OCI-LY1 (cell line): ENCODE results near the gene SLC4A2.

ENCODE experiments used
- H2AFZ ChIP-seq: fragments of 200-600 bp; sonication (generic), shearing (Covaris generic); 2 replicates; pipeline ENCODE4 v1.6.0; 2014; ENCODE audit warnings: antibody characterized with exemption, mild to moderate bottlenecking, low read length
- H3F3A ChIP-seq: fragments of 200-600 bp; sonication (generic), shearing (Covaris generic); 2 replicates; pipeline ENCODE4 v1.6.0; 2014; ENCODE audit warnings: mild to moderate bottlenecking, antibody characterized with exemption, low read length, moderate library complexity; ENCODE audit not compliant: insufficient read depth
- H3K27ac ChIP-seq: fragments of 200-600 bp; sonication (generic); 2 replicates; pipeline ENCODE4 v1.5.1; 2014; ENCODE audit warnings: low read length, mixed run types, mild to moderate bottlenecking, low read depth; ENCODE audit not compliant: poor library complexity, severe bottlenecking
- H3K27me3 ChIP-seq: fragments of 200-600 bp; sonication (generic); 2 replicates; pipeline ENCODE4 v1.6.0; 2014; ENCODE audit warnings: antibody characterized with exemption, mild to moderate bottlenecking, low read length, moderate library complexity; ENCODE audit not compliant: insufficient read depth
- H3K36me3 ChIP-seq: fragments of 200-600 bp; sonication (generic); 2 replicates; pipeline ENCODE4 v1.6.1; 2014; ENCODE audit warnings: mild to moderate bottlenecking, antibody characterized with exemption, low read length, moderate library complexity, mixed read lengths; ENCODE audit not compliant: insufficient read depth
- H3K4me1 ChIP-seq: fragments of 200-600 bp; sonication (generic); 2 replicates; pipeline ENCODE4 v1.5.1; 2014; ENCODE audit warnings: mild to moderate bottlenecking, low read length, moderate library complexity; ENCODE audit not compliant: insufficient read depth, severe bottlenecking
- H3K4me2 ChIP-seq: fragments of 200-600 bp; sonication (generic), shearing (Covaris generic); 2 replicates; pipeline ENCODE4 v1.6.1; 2014; ENCODE audit warnings: low read length
- H3K4me3 ChIP-seq: fragments of 200-600 bp; sonication (generic); 2 replicates; pipeline ENCODE4 v1.5.1; 2014; ENCODE audit warnings: low read length, low read depth, mild to moderate bottlenecking, mixed read lengths; ENCODE audit not compliant: poor library complexity, severe bottlenecking
- H3K79me2 ChIP-seq: fragments of 200-600 bp; shearing (Covaris generic); 2 replicates; pipeline ENCODE4 v1.6.1; 2016; ENCODE audit warnings: mixed run types, low read length, mixed read lengths; ENCODE audit not compliant: insufficient read depth
- H3K9ac ChIP-seq: fragments of 200-600 bp; sonication (generic), shearing (Covaris generic); 2 replicates; pipeline ENCODE4 v1.6.1; 2014; ENCODE audit warnings: mild to moderate bottlenecking, low read length, mixed read lengths
- H3K9me2 ChIP-seq: fragments of 200-600 bp; sonication (generic), shearing (Covaris generic); 2 replicates; pipeline ENCODE4 v1.6.1; 2014; ENCODE audit warnings: low read depth, mild to moderate bottlenecking, low read length, mixed read lengths
- H3K9me3 ChIP-seq: fragments of 200-600 bp; shearing (Covaris generic); 2 replicates; pipeline ENCODE4 v1.6.1; 2014; ENCODE audit warnings: low read length, mixed read lengths
- H4K20me1 ChIP-seq: fragments of 200-600 bp; sonication (generic), shearing (Covaris generic); 2 replicates; pipeline ENCODE4 v1.6.0; 2016; ENCODE audit warnings: mild to moderate bottlenecking, low read length; ENCODE audit not compliant: insufficient read depth
- CTCF ChIP-seq: fragments of 200-600 bp; sonication (generic), shearing (Covaris generic); IDR thresholded peaks from 2 replicates; pipeline ENCODE4 v1.5.1; 2017; ENCODE audit warnings: mild to moderate bottlenecking, antibody characterized with exemption, low read length, moderate library complexity, mixed read lengths
- EZH2 ChIP-seq: fragments of 200-600 bp; sonication (generic), shearing (Covaris generic); IDR thresholded peaks from 2 replicates; pipeline ENCODE4 v1.8.0; 2017; ENCODE audit warnings: borderline replicate concordance, mixed run types, mild to moderate bottlenecking, antibody characterized with exemption, low read length, moderate library complexity, mixed read lengths

Gene SLC4A2

GRCh38 chr7:151071032-151071866 is 11.9 kb downstream of the SLC4A2 start:
- Histone ChIP-seq H3F3A (no peaks in the 10 kb centered on the region), H3K27ac (no peak overlapping the region), H2AFZ (no peak overlapping the region), H3K9ac (no peak overlapping the region), H3K4me2 (no peak overlapping the region), H3K9me2 (no peaks in the 10 kb centered on the region), H4K20me1 (no peaks in the 10 kb centered on the region), H3K9me3 (no peaks in the 10 kb centered on the region), H3K4me1 (no peaks in the 10 kb centered on the region), H3K79me2 (no peaks in the 10 kb centered on the region), H3K27me3 (no peaks in the 10 kb centered on the region), H3K4me3 (no peak overlapping the region), H3K36me3 (peaks cover 90% of the 10 kb centered on the region)
- TF ChIP-seq EZH2 (no peak), CTCF (no peak)

- H3K9ac ChIP-seq: no peak overlapping the region
- peaks cover 80% of the 10 kb centered on the region for H3K36me3 ChIP-seq
- H3K4me1 ChIP-seq: peaks cover 10% of the 10 kb centered on the region
- H3K9me3 ChIP-seq: no peaks in the 10 kb centered on the region
- no peak overlapping the region for H3K27ac ChIP-seq
- no peaks in the 10 kb centered on the region for H4K20me1 ChIP-seq
- H3F3A ChIP-seq: peaks cover 4% of the 10 kb centered on the region; the same call in 1 of the 2 replicates
- H3K79me2 ChIP-seq: no peaks in the 10 kb centered on the region
- no peak overlapping the region for H3K4me3 ChIP-seq
- H3K27me3 ChIP-seq: no peaks in the 10 kb centered on the region
- H3K9me2 ChIP-seq: no peaks in the 10 kb centered on the region
- no peak overlapping the region for H3K4me2 ChIP-seq
- H2AFZ ChIP-seq: no peak overlapping the region
- TF ChIP-seq CTCF (no peak), EZH2 (no peak)
Measured at GRCh38 chr7:151073990-151074389, 14.6 kb downstream of the SLC4A2 start.

GRCh38 chr7:151074817-151075661 is 15.7 kb downstream of the SLC4A2 start:
- no peaks in the 10 kb centered on the region for H3K27me3 ChIP-seq
- no peaks in the 10 kb centered on the region for H3K9me3 ChIP-seq
- H3K27ac ChIP-seq: no peak overlapping the region
- H3K9me2 ChIP-seq: no peaks in the 10 kb centered on the region
- no peak for TF ChIP-seq EZH2
- H3K4me1 ChIP-seq: peaks cover 20% of the 10 kb centered on the region
- peaks cover 69% of the 10 kb centered on the region for H3K36me3 ChIP-seq
- no peaks in the 10 kb centered on the region for H3K79me2 ChIP-seq
- H3K4me3 ChIP-seq: no peak overlapping the region
- H3F3A ChIP-seq: peaks cover 4% of the 10 kb centered on the region; the same call in 1 of the 2 replicates
- H3K9ac ChIP-seq: no peak overlapping the region
- H3K4me2 ChIP-seq: no peak overlapping the region
- no peaks in the 10 kb centered on the region for H4K20me1 ChIP-seq
- H2AFZ ChIP-seq: no peak overlapping the region
